ENCODE measurements around the gene EDEM3.

DNA sequence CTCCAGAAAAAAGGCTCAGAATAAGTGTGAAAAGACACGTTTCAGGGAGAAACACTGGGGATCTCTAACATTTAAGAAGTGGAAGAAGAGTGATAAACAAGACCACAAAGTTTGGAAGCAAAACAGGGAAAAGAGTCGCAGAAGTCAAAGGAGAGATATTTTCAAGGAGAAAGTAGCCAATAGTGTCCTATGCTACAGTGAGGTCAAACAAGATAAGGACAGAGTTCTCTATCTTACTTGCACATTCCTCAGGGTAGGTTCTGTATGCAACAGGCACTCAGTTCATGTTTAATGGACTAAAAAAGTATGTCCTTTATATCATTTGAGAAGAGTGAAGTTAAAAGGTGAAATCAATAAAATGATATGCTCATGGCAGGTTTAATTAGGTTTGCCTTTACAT is 13.8 kb upstream of the EDEM3 start:
- TF ChIP-seq, protein P1, sequence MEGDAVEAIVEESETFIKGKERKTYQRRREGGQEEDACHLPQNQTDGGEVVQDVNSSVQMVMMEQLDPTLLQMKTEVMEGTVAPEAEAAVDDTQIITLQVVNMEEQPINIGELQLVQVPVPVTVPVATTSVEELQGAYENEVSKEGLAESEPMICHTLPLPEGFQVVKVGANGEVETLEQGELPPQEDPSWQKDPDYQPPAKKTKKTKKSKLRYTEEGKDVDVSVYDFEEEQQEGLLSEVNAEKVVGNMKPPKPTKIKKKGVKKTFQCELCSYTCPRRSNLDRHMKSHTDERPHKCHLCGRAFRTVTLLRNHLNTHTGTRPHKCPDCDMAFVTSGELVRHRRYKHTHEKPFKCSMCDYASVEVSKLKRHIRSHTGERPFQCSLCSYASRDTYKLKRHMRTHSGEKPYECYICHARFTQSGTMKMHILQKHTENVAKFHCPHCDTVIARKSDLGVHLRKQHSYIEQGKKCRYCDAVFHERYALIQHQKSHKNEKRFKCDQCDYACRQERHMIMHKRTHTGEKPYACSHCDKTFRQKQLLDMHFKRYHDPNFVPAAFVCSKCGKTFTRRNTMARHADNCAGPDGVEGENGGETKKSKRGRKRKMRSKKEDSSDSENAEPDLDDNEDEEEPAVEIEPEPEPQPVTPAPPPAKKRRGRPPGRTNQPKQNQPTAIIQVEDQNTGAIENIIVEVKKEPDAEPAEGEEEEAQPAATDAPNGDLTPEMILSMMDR (conservative IDR thresholded peaks at IDR 0.05) = no peak
- TF ChIP-seq EZH2 (IDR thresholded peaks at IDR 0.05; ENCODE audit: low read depth) = no peak
